HG03460 (cell line): ENCODE results near the gene MEAK7.

Experiments used
- ATAC-seq: cut with Tn5 transposase; IDR thresholded peaks from one replicate; pipeline ENCODE4 v1.9.1; 2021; ENCODE audit not compliant: unreplicated experiment

The MEAK7 gene

GRCh38 chr16:84489131-84489530 lies 15.3 kb downstream of the MEAK7 start:
- ATAC-seq, result no peak

- no peak for ATAC-seq
These were observed 17.1 kb downstream of the MEAK7 start for GRCh38 chr16:84487358-84487757.

- no peak for ATAC-seq
These were observed 17.8 kb downstream of the MEAK7 start for GRCh38 chr16:84486551-84487235.

- ATAC-seq, result no peak
These were observed 18.3 kb downstream of the MEAK7 start for GRCh38 chr16:84486126-84486525.

GRCh38 chr16:84485255-84486010 lies 19.0 kb downstream of the MEAK7 start:
- no peak for ATAC-seq

- ATAC-seq, result no peak
These were observed 19.7 kb downstream of the MEAK7 start for GRCh38 chr16:84484579-84485254.

- ATAC-seq, result no peak
These were observed 20.4 kb downstream of the MEAK7 start for GRCh38 chr16:84483882-84484565.

- ATAC-seq, result no peak
These were observed 21.2 kb downstream of the MEAK7 start for GRCh38 chr16:84482951-84483881.

- no peak for ATAC-seq
These were observed 22.2 kb downstream of the MEAK7 start for GRCh38 chr16:84482001-84482891.

GRCh38 chr16:84481051-84481735 lies 23.3 kb downstream of the MEAK7 start:
- ATAC-seq, result no peak

GRCh38 chr16:84479716-84480450 lies 24.6 kb downstream of the MEAK7 start:
- no peak for ATAC-seq

GRCh38 chr16:84478172-84478947 lies 26.1 kb downstream of the MEAK7 start:
- ATAC-seq, result no peak

GRCh38 chr16:84477661-84478060 lies 26.8 kb downstream of the MEAK7 start:
- ATAC-seq, result no peak

GRCh38 chr16:84476401-84476800 lies 28.1 kb downstream of the MEAK7 start:
- no peak for ATAC-seq

- ATAC-seq, result no peak
These were observed 28.7 kb downstream of the MEAK7 start for GRCh38 chr16:84475643-84476240.

- no peak for ATAC-seq
These were observed 32.5 kb downstream of the MEAK7 start for GRCh38 chr16:84471966-84472365.

GRCh38 chr16:84471316-84471715 lies 33.1 kb downstream of the MEAK7 start:
- no peak for ATAC-seq
